KOPT-K1 (cell line): ENCODE data around the gene SCAPER.
"Not testable (repeated sequence)": the region's sequence is repeated elsewhere in the genome, so short reads cannot be mapped to it uniquely, and the experiment has no call there.

ENCODE experiments used
- H3K27ac ChIP-seq: fragments of 200-600 bp; sonication (generic); 2 replicates; pipeline ENCODE4 v1.5.1; 2016; ENCODE audit warnings: antibody characterized with exemption, mild to moderate bottlenecking, low read depth, low read length; ENCODE audit not compliant: poor library complexity, severe bottlenecking
- H3K36me3 ChIP-seq: fragments of 200-600 bp; sonication (generic); 2 replicates; pipeline ENCODE4 v1.5.1; 2017; ENCODE audit warnings: antibody characterized with exemption, mild to moderate bottlenecking, low read length, moderate library complexity; ENCODE audit not compliant: insufficient read depth
- H3K9me3 ChIP-seq: fragments of 200-600 bp; sonication (generic); 2 replicates; pipeline ENCODE4 v1.5.1; 2017; ENCODE audit warnings: antibody characterized with exemption, low read length, mild to moderate bottlenecking; ENCODE audit not compliant: insufficient read depth, poor library complexity, severe bottlenecking

The SCAPER gene

GRCh38 chr15:76887280-76888141, 17.6 kb downstream of the SCAPER start:
- H3K27ac ChIP-seq, H3K9me3 ChIP-seq: not testable (repeated sequence)
- H3K36me3 ChIP-seq: peaks cover 10% of the 10 kb centered on the region

- H3K36me3 ChIP-seq: peaks cover 31% of the 10 kb centered on the region
- H3K9me3 ChIP-seq: no peaks in the 10 kb centered on the region
- H3K27ac ChIP-seq: no peak overlapping the region
Observed at GRCh38 chr15:76885212-76885611, 19.9 kb downstream of the SCAPER start.

DNA sequence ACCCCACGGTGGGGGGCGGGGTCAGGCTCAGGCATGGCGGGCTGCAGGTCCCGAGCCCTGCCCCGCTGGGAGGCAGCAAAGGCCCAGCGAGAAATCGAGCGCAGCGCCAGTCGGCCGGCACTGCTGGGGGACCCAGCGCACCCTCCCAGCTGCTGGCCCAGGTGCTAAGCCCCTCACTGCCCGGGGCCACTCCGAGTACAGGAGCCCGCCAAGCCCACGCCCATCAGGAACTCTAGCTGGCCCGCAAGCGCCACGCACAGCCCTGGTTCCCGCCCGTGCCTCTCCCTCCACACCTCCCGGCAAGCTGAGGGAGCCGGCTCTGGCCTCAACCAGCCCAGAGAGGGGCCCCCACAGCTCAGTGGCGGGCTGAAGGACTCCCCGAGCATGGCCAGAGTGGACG, 29.2 kb downstream of the SCAPER start:
- Histone ChIP-seq H3K36me3 (peaks cover 18% of the 10 kb centered on the region), H3K27ac (no peak overlapping the region), H3K9me3 (no peaks in the 10 kb centered on the region)

GRCh38 chr15:76873066-76873465, 32.1 kb downstream of the SCAPER start:
- H3K36me3 ChIP-seq, H3K27ac ChIP-seq, H3K9me3 ChIP-seq: not testable (repeated sequence)

DNA sequence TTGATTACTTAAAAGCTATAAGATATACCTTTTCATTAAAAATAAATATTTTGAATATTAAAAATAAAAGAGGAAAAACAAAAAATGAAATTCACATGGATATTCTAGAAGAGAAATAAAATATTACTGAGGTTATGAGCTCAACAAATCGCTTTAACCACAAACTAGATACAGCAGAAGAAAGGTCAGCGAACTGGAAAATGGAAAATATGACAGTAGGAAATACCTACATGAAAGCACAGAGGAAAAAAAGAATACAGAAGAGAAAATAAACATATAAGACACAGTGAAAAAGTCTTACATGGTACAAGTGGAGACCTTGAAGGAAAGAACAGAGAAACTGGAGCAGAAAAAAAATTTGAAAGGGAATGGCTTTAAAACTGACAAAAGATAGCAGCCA, 33.2 kb downstream of the SCAPER start:
- H3K27ac ChIP-seq: no peak overlapping the region
- H3K36me3 ChIP-seq: no peaks in the 10 kb centered on the region; the same call in 1 of the 2 replicates
- no peaks in the 10 kb centered on the region for H3K9me3 ChIP-seq

DNA sequence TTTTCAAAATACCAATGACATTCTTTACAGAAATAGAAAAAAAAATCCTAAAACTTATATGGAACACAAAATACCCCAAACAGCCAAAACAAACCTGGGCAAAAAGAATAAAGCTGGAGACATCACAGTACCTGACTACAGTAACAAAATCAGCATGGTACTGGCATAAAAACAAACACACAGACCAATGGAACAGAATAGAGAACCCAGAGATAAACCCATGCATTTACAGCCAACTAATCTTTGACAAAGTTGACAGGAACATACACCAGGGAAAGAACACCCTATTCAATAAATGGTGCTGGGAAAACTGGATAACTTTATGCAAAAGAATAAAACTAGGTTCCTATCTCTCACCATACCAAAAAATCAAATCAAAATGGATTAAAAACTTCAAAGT, 36.4 kb downstream of the SCAPER start:
- Histone ChIP-seq H3K9me3 (no peaks in the 10 kb centered on the region), H3K27ac (no peak overlapping the region), H3K36me3 (no peaks in the 10 kb centered on the region; the same call in 1 of the 2 replicates)

GRCh38 chr15:76866716-76867321, 38.3 kb downstream of the SCAPER start:
- H3K9me3 ChIP-seq: no peaks in the 10 kb centered on the region
- H3K36me3 ChIP-seq: no peaks in the 10 kb centered on the region; the same call in 1 of the 2 replicates
- no peak overlapping the region for H3K27ac ChIP-seq

GRCh38 chr15:76866008-76866407, 39.1 kb downstream of the SCAPER start:
- H3K9me3 ChIP-seq: no peaks in the 10 kb centered on the region
- no peak overlapping the region for H3K27ac ChIP-seq
- H3K36me3 ChIP-seq: no peaks in the 10 kb centered on the region; the same call in 1 of the 2 replicates

DNA sequence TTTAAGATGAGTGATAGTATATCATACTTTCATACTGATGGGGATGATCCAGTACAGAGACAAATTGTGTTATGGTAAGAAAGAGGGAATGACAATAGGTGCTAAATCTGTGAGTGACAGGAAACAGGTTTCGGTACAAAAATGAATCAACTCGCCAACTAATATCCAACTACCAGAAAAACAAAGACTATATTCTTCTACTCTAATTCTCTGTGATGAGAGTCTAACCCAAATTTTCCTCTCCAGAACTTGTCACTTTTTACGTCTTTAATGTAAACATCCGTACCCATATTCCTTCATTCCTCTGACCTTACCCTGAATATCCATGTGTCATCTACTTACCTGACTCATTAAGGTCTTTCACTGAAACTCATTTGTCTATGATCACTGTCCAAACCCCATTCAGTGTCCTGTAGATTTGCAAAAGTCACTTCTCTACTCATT, 39.6 kb downstream of the SCAPER start:
- H3K36me3 ChIP-seq: no peaks in the 10 kb centered on the region; the same call in 1 of the 2 replicates
- no peak overlapping the region for H3K27ac ChIP-seq
- no peaks in the 10 kb centered on the region for H3K9me3 ChIP-seq

DNA sequence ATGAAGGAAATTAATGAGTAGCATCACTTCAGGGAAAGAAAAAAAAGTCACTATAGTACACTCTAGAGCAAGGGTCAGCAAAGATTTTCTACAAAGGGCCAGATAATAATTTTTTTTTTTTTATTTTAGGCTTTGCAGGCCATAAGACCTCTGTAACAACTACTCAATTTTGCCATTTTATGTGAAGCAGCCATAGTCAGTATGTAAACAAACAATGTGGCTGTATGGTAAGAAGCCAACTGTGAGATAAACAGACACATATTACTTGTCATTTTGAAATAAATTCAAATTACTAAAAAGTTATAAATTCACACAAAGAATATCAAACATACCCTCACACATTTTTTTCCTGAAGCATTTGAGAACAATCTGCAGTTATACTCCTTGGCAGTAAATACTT, 40.6 kb downstream of the SCAPER start:
- no peaks in the 10 kb centered on the region for H3K9me3 ChIP-seq
- no peak overlapping the region for H3K27ac ChIP-seq
- H3K36me3 ChIP-seq: no peaks in the 10 kb centered on the region; the same call in 1 of the 2 replicates

DNA sequence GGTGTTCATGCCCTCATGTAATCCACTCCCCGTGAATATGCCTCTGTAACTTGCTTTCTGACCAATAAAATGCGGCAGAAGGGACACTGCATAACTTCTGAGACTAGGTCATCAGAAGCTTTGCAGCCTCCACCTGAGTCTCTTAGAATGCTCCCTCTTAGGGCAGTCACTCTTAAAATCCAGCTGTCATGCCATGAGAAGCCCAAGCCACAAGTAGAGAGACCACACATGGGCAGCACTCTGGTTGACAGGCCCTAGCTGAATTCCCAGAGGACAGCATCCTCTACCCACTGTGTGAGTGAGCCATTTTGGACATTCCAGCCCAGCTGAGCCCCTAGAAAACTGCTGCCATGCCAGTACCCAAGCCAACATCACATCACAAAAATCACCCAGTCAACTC, 41.4 kb downstream of the SCAPER start:
- no peaks in the 10 kb centered on the region for H3K9me3 ChIP-seq
- no peak overlapping the region for H3K27ac ChIP-seq
- H3K36me3 ChIP-seq: no peaks in the 10 kb centered on the region; the same call in 1 of the 2 replicates

- no peaks in the 10 kb centered on the region for H3K9me3 ChIP-seq
- no peaks in the 10 kb centered on the region; the same call in 1 of the 2 replicates for H3K36me3 ChIP-seq
- H3K27ac ChIP-seq: no peak overlapping the region
Observed at GRCh38 chr15:76863123-76863522, 42.0 kb downstream of the SCAPER start.

GRCh38 chr15:76861815-76862397, 43.2 kb downstream of the SCAPER start:
- H3K27ac ChIP-seq: no peak overlapping the region
- peaks cover 3% of the 10 kb centered on the region; the same call in 1 of the 2 replicates for H3K36me3 ChIP-seq
- no peaks in the 10 kb centered on the region for H3K9me3 ChIP-seq

- no peak overlapping the region for H3K27ac ChIP-seq
- H3K9me3 ChIP-seq: peaks cover 9% of the 10 kb centered on the region
- peaks cover 14% of the 10 kb centered on the region; the same call in 1 of the 2 replicates for H3K36me3 ChIP-seq
Observed at GRCh38 chr15:76860201-76860600, 44.9 kb downstream of the SCAPER start.

DNA sequence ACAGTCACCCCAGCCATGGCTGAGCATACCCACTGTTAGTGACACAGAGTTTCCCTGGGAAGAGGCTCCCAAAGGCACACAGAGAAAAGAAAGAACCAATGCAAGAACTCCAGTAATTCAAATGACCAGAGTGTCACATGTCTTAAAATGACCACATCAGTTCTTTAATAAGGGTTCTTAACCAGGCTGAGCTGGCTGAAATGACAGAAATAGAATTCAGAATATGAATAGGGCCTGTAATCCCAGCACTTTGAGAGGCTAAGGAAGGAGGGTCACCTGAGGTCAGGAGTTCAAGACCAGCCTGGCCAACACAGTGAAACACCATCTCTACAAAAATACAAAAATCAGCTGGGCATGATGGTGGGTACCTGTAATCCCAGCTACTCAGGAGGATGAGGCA, 54.8 kb downstream of the SCAPER start:
- Histone ChIP-seq H3K36me3 (peaks cover 60% of the 10 kb centered on the region), H3K9me3 (peaks cover 44% of the 10 kb centered on the region)
- H3K27ac ChIP-seq: not testable (repeated sequence)
